ENCODE measurements around the gene MYO1B. TPM values are rescaled to one million over a fixed set of nuclear protein-coding genes. Genes with fewer than 3 reads are reported as not detected.

MYO1B gene
- total RNA-seq, 1 experiment from 2014 or later: 241 TPM

DNA sequence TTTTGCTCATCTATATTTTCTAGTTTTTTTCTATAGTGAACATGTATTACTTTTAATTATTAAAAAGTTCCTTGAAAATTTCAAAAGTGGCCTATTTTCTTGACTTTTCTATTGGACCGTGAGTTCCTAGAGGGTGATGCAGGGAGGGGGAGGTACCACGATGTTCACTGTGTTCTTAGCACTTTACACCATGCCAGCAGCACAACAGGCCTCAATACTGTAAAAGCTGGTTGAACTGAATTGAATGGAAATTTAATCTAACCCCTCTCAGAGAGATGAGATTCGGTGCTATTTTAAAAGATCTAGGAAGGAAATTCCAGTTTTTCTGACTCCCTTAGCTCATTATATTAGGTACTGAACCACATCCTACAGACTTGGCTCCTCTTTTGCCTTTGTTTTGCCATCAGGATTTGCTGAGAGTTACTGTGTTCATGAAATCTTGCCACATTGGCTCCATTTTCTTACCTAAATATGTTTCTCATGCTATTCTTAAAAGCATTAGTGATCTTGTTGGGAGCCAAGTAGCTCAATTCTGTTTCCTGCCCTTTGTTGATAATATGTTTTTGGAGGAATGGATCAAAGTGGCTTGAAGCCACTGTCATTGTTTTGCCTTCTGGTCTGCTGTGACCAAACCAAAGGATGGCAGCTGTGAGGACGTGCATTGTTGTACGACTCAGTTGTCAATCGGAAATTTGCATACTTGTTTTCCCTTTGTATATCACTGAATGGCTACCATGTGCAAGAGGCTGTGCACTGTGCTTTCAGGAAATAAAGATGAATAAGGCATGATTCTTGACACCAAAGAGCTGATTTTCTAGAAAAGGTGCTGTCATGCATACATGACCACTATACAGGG, 25.3 kb downstream of the MYO1B start:
- H3K9me3 Mint-ChIP-seq (ENCODE audit: unreplicated experiment): no peaks in the 10 kb centered on the region
- H3K27ac Mint-ChIP-seq (ENCODE audit: low read depth, unreplicated experiment): no peak overlapping the region
- ChIA-PET POLR2A (interaction anchor here (0.7 to 1.6 kb wide), 3 partner anchors 7 to 24 kb away, joined by 3 to 6 read pairs (median 4); no protein-coding TSS in a partner anchor), CTCF (interaction anchor here (0.9 to 2.0 kb wide), 5 partner anchors 9 to 219 kb away, joined by 3 to 6 read pairs (median 3); no protein-coding TSS in a partner anchor)
- TF ChIP-seq, protein P1, sequence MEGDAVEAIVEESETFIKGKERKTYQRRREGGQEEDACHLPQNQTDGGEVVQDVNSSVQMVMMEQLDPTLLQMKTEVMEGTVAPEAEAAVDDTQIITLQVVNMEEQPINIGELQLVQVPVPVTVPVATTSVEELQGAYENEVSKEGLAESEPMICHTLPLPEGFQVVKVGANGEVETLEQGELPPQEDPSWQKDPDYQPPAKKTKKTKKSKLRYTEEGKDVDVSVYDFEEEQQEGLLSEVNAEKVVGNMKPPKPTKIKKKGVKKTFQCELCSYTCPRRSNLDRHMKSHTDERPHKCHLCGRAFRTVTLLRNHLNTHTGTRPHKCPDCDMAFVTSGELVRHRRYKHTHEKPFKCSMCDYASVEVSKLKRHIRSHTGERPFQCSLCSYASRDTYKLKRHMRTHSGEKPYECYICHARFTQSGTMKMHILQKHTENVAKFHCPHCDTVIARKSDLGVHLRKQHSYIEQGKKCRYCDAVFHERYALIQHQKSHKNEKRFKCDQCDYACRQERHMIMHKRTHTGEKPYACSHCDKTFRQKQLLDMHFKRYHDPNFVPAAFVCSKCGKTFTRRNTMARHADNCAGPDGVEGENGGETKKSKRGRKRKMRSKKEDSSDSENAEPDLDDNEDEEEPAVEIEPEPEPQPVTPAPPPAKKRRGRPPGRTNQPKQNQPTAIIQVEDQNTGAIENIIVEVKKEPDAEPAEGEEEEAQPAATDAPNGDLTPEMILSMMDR (IDR thresholded peaks at IDR 0.05; ENCODE audit: unreplicated experiment): no peak
- no peaks in the 10 kb centered on the region for H3K27me3 Mint-ChIP-seq (ENCODE audit: insufficient read depth, unreplicated experiment)
- no TSS peak for BruUV-seq (replicated peaks)
- peaks cover 19% of the 10 kb centered on the region for H3K4me1 Mint-ChIP-seq (ENCODE audit: insufficient read depth, unreplicated experiment)
- peaks cover 5% of the 10 kb centered on the region for H3K36me3 Mint-ChIP-seq (ENCODE audit: insufficient read depth, unreplicated experiment)
- no peak overlapping the region for H3K4me3 Mint-ChIP-seq (ENCODE audit: unreplicated experiment)
- DNase-seq (ENCODE audit: unreplicated experiment): no peak
- intact Hi-C loops (cut with micrococcal nuclease): no loop called here

GRCh38 chr2:191272064-191272463, 26.9 kb downstream of the MYO1B start:
- intact Hi-C loops (cut with micrococcal nuclease): no loop called here
- Mint-ChIP-seq H3K27me3 (ENCODE audit: insufficient read depth, unreplicated experiment) (no peaks in the 10 kb centered on the region), H3K4me3 (ENCODE audit: unreplicated experiment) (no peak overlapping the region), H3K36me3 (ENCODE audit: insufficient read depth, unreplicated experiment) (no peaks in the 10 kb centered on the region), H3K27ac (ENCODE audit: low read depth, unreplicated experiment) (no peak overlapping the region), H3K9me3 (ENCODE audit: unreplicated experiment) (no peaks in the 10 kb centered on the region), H3K4me1 (ENCODE audit: insufficient read depth, unreplicated experiment) (peaks cover 13% of the 10 kb centered on the region)
- TF ChIP-seq, protein P1 (IDR thresholded peaks at IDR 0.05; ENCODE audit: unreplicated experiment): no peak
- no peak for DNase-seq (ENCODE audit: unreplicated experiment)
- POLR2A ChIA-PET: interaction anchor here (1.7 kb wide), 1 partner anchor 26 kb away, joined by 5 read pairs; no protein-coding TSS in a partner anchor
- no TSS peak for BruUV-seq (replicated peaks)
- CTCF ChIA-PET: interaction anchor here (0.6 kb wide), 1 partner anchor 226 kb away, joined by 3 read pairs; no protein-coding TSS in a partner anchor

- Mint-ChIP-seq H3K36me3 (ENCODE audit: insufficient read depth, unreplicated experiment) (peaks cover 8% of the 10 kb centered on the region), H3K27ac (ENCODE audit: low read depth, unreplicated experiment) (peak overlapping the region; percentile 19), H3K27me3 (ENCODE audit: insufficient read depth, unreplicated experiment) (no peaks in the 10 kb centered on the region), H3K9me3 (ENCODE audit: unreplicated experiment) (no peaks in the 10 kb centered on the region), H3K4me1 (ENCODE audit: insufficient read depth, unreplicated experiment) (peaks cover 12% of the 10 kb centered on the region), H3K4me3 (ENCODE audit: unreplicated experiment) (no peak overlapping the region)
- TF ChIP-seq, protein P1 (IDR thresholded peaks at IDR 0.05; ENCODE audit: unreplicated experiment): no peak
- ChIA-PET CTCF (interaction anchor here (0.8 to 1.0 kb wide), 2 partner anchors 9 to 21 kb away, joined by 5 read pairs; no protein-coding TSS in a partner anchor), POLR2A (no interaction called here)
- intact Hi-C loops (cut with micrococcal nuclease): no loop called here
- DNase-seq (ENCODE audit: unreplicated experiment): no peak
- BruUV-seq (replicated peaks): no TSS peak
These were observed 29.2 kb downstream of the MYO1B start for GRCh38 chr2:191274413-191274815.

DNA sequence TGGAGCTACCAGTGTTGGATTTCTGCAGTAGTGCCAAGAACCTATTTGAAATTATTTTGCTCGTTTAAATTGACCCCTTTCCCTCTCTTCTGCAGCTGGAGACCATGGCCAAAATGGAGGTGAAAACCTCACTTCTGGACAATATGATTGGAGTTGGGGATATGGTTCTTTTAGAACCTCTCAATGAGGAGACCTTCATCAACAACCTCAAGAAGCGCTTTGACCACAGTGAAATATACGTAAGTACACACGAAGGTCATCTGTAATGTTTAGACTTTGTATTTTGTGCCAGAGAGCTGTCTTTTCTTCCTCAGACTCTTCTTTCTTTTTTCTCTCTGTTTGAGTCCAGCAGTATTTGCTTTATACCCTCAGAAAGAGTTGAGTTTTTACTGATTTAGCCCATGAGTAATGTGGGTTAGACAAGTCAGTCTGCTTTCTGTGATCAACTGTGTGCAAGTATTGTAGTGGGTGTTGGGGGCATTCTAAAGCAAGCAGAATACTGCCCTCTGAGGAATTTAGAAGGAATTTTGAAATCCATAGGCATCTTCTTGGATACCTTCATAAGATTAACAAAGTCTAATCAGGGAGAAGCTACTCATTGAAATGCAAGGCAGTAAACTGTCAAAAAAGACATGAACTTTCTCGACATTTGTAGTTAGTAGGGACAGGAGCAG, 31.7 kb downstream of the MYO1B start:
- intact Hi-C loops (cut with micrococcal nuclease): no loop called here

More for the DNA sequence above, 31.7 kb downstream of the MYO1B start:
- POLR2A ChIA-PET: interaction anchor here (0.8 to 1.5 kb wide), 2 partner anchors 7 to 13 kb away, joined by 3 to 5 read pairs; no protein-coding TSS in a partner anchor
- Mint-ChIP-seq H3K36me3 (ENCODE audit: insufficient read depth, unreplicated experiment) (peaks cover 27% of the 10 kb centered on the region), H3K4me3 (ENCODE audit: unreplicated experiment) (no peak overlapping the region), H3K9me3 (ENCODE audit: unreplicated experiment) (no peaks in the 10 kb centered on the region), H3K27me3 (ENCODE audit: insufficient read depth, unreplicated experiment) (no peaks in the 10 kb centered on the region), H3K27ac (ENCODE audit: low read depth, unreplicated experiment) (no peak overlapping the region), H3K4me1 (ENCODE audit: insufficient read depth, unreplicated experiment) (no peaks in the 10 kb centered on the region)
- DNase-seq (ENCODE audit: unreplicated experiment): no peak
- no TSS peak for BruUV-seq (replicated peaks)
- CTCF ChIA-PET: interaction anchor here (0.5 to 0.6 kb wide), 3 partner anchors 85 to 209 kb away, joined by 3 to 5 read pairs (median 3); no protein-coding TSS in a partner anchor
- TF ChIP-seq, protein P1 (IDR thresholded peaks at IDR 0.05; ENCODE audit: unreplicated experiment): no peak

Measured in MCF 10A (cell line).